ENCODE results near the gene WWC2.

WWC2 gene

GRCh38 chr4:183354219-183354618, 255.2 kb downstream of the WWC2 start:
- no peak for DNase-seq (ENCODE audit: low read depth in 2 of 2)

- DNase-seq (ENCODE audit: low read depth in 2 of 2) = no peak
These were observed 256.3 kb downstream of the WWC2 start for GRCh38 chr4:183355405-183355804.

- DNase-seq (ENCODE audit: low read depth in 2 of 2) = no peak
These were observed 257.2 kb downstream of the WWC2 start for GRCh38 chr4:183356173-183356830.

GRCh38 chr4:183356931-183357675, 258.0 kb downstream of the WWC2 start:
- no peak for DNase-seq (ENCODE audit: low read depth in 2 of 2)

- no peak for DNase-seq (ENCODE audit: low read depth in 2 of 2)
These were observed 259.2 kb downstream of the WWC2 start for GRCh38 chr4:183358215-183358755.

GRCh38 chr4:183360161-183360919, 261.3 kb downstream of the WWC2 start:
- DNase-seq (ENCODE audit: low read depth in 2 of 2) = no peak

GRCh38 chr4:183362036-183362435, 263.0 kb downstream of the WWC2 start:
- DNase-seq (ENCODE audit: low read depth in 2 of 2) = no peak

GRCh38 chr4:183362916-183363542, 264.0 kb downstream of the WWC2 start:
- no peak for DNase-seq (ENCODE audit: low read depth in 2 of 2)

GRCh38 chr4:183364025-183364424, 265.0 kb downstream of the WWC2 start:
- DNase-seq (ENCODE audit: low read depth in 2 of 2) = no peak

GRCh38 chr4:183366206-183366835, 267.3 kb downstream of the WWC2 start:
- DNase-seq (ENCODE audit: low read depth in 2 of 2) = no peak

- DNase-seq (ENCODE audit: low read depth in 2 of 2) = no peak
These were observed 270.0 kb downstream of the WWC2 start for GRCh38 chr4:183369073-183369472.
